M059J (cell line): ENCODE data around the gene CENPX. TPM values are rescaled to one million over a fixed set of nuclear protein-coding genes. Genes with fewer than 3 reads are reported as not detected.

ENCODE experiments used
- DNase-seq: peaks from one replicate; pipeline ENCODE4 v3.0.0-alpha.2; 2012; ENCODE audit warnings: low read depth
- total RNA-seq: library from RNA; depleted of rRNA; stranded (reverse); fragments of >200 nt; shearing (Covaris generic); gene quantifications from 2 replicates; pipeline ENCODE4 v1.2.3, GENCODE V29; 2014

CENPX gene
- total RNA-seq, 1 experiment from 2014 or later, result 155 TPM

GRCh38 chr17:81998691-81999438 lies 23.8 kb downstream of the CENPX start:
- DNase-seq, result no peak

- DNase-seq, result no peak
Measured at GRCh38 chr17:81998212-81998611, 24.5 kb downstream of the CENPX start.

GRCh38 chr17:81996757-81997441 lies 25.8 kb downstream of the CENPX start:
- DNase-seq, result no peak

GRCh38 chr17:81996232-81996756 lies 26.4 kb downstream of the CENPX start:
- no peak for DNase-seq

GRCh38 chr17:81995463-81996231 lies 27.0 kb downstream of the CENPX start:
- no peak for DNase-seq

GRCh38 chr17:81994593-81995462 lies 27.9 kb downstream of the CENPX start:
- DNase-seq, result no peak

GRCh38 chr17:81993729-81994592 lies 28.7 kb downstream of the CENPX start:
- no peak for DNase-seq

- DNase-seq, result no peak
Measured at GRCh38 chr17:81992306-81993102, 30.2 kb downstream of the CENPX start.

- DNase-seq, result peak; percentile 91
Measured at GRCh38 chr17:81991684-81992305, 30.9 kb downstream of the CENPX start.

GRCh38 chr17:81990836-81991683 lies 31.6 kb downstream of the CENPX start:
- DNase-seq, result no peak

GRCh38 chr17:81987161-81987770 lies 35.4 kb downstream of the CENPX start:
- DNase-seq, result no peak

GRCh38 chr17:81986606-81987005 lies 36.1 kb downstream of the CENPX start:
- DNase-seq, result no peak

GRCh38 chr17:81984773-81985410 lies 37.8 kb downstream of the CENPX start:
- DNase-seq, result no peak

- no peak for DNase-seq
Measured at GRCh38 chr17:81983639-81984373, 38.9 kb downstream of the CENPX start.

GRCh38 chr17:81983011-81983638 lies 39.6 kb downstream of the CENPX start:
- no peak for DNase-seq

- DNase-seq, result peak; percentile 80
Measured at GRCh38 chr17:81981511-81981910, 41.2 kb downstream of the CENPX start.
